Psoas muscle (tissue), 8 donors: ENCODE data around the gene RASGRF2. TPM values are rescaled to one million over a fixed set of nuclear protein-coding genes. Genes with fewer than 3 reads are reported as not detected.

Source experiments
- ATAC-seq, 4 donors: fragments of 200-7000 bp; cut with Tn5 transposase; one replicate each; pipeline ENCODE4 v1.9.1; 2020; ENCODE audit warnings: moderate library complexity in 3 of 4, mild to moderate bottlenecking in 2 of 4
- DNase-seq, 2 donors: peaks; one replicate each; pipeline ENCODE4 v3.0.0-alpha.2; 2020
- H3K27ac ChIP-seq: fragments of 200-600 bp; one replicate; pipeline ENCODE4 v1.8.0; 2022
- H3K27me3 ChIP-seq, 3 donors: fragments of 200-600 bp in 1 of 3; one replicate each; pipeline versions ENCODE4 v1.6.1 to v1.8.0; 2013 to 2022; ENCODE audit warnings: low read length in 2 of 3, mild to moderate bottlenecking in 2 of 3, moderate library complexity in 1 of 3; ENCODE audit not compliant: insufficient read depth in 3 of 3
- H3K36me3 ChIP-seq, 2 donors: fragments of 200-600 bp in 1 of 2; one replicate each; pipeline versions ENCODE4 v1.6.1 to v1.8.0; 2013 to 2022; ENCODE audit warnings: low read depth in 1 of 2, mild to moderate bottlenecking in 1 of 2, moderate library complexity in 1 of 2; ENCODE audit not compliant: insufficient read depth in 1 of 2
- H3K4me1 ChIP-seq: fragments of 200-600 bp; one replicate; pipeline ENCODE4 v1.8.0; 2022
- H3K4me3 ChIP-seq: fragments of 200-600 bp; one replicate; pipeline ENCODE4 v1.8.0; 2022; ENCODE audit warnings: mild to moderate bottlenecking
- H3K9me3 ChIP-seq: fragments of 200-600 bp; one replicate; pipeline ENCODE4 v1.8.0; 2022
- WGBS, 3 donors: extraction: QIAGEN DNeasy Blood & Tissue Kit; methylation state at CpG; one replicate each; pipeline versions ENCODE4 v1.1.6 to v1.1.7; 2013; 5-methylcytosine and 5-hydroxymethylcytosine counted together
- intact Hi-C, 2 donors: fragments of 100-400 bp; cut with DNase I; formaldehyde crosslinking; loops; one replicate each; pipeline versions ENCODE4 v1.11.0 to v1.14.2; 2022
- polyA plus RNA-seq, 3 donors: library from polyadenylated mRNA; stranded (reverse); fragments of 200-250 nt; gene quantifications; one replicate each; pipeline ENCODE4 v1.2.3, GENCODE V29; 2013
- total RNA-seq, 4 donors: library from RNA; stranded (reverse); fragmentation: NEBNext Ultra II Directional in 2 of 4; extraction: Animal tissue kit (Norgen Biotek cat#: 25700) in 2 of 4; gene quantifications; one replicate each; pipeline versions ENCODE4 v1.2.1 to v1.2.4, GENCODE V29; 2021 to 2023
- TF ChIP-seq, protein P1 (sequence below): fragments of 200-600 bp; IDR thresholded peaks from one replicate; pipeline ENCODE4 v1.8.0; 2022; ENCODE audit warnings: antibody characterized with exemption
- donor health status: healthy with polysubstance abuse.
- donor health status: DM: no; HTN: no; CAD: no; lungs with moderate emphysema.
- donor health status: Bipolar disorder and iron deficiency.
- donor health status: healthy.
- donor health status: DM: yes; HTN: yes; CAD: no.
- donor health status: DM: no; HTN: no; CAD: no.
- donor health status: DM: no; HTN: no; CAD: no.
- donor health status: DM: yes; HTN: yes; CAD: no.

The RASGRF2 gene
- total and polyA plus RNA-seq, 7 donors, result 2.0 to 6.2 (median 3.2) TPM

DNA sequence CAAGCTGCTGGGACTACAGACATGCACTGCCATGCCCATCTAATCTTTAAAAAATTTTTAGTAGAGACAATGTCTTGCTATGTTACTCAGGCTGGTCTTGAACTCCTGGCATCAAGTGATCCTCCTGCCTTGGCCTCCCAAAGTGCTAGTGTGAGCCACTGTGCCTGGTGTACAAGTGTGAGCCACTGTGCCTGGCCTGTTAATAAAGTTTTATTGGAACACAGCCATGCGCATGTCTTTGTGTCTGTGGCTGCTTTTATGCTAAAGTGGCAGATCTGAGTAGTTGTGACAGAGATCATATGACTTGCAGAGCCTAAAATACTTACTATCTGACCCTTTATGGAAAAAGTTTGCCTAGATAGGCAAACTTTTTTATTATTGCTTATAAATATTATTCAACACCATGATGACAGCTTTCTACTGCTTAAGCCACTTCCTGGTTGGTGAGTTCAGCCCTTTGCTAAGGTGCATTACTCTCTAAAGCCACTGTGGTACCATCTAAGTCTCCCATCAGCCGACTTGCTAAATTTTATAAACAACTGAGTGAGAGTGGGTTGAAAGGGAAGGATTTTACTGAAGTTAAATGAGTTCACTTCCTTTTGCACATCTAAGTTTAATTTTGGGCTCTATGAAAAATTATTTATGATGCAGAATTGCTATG is 133.5 kb downstream of the RASGRF2 start:
- no peak for ATAC-seq
- intact Hi-C loops, result no loop called here
- WGBS, 3 donors, result 68 to 93% (median 82%) methylated on average over 2 of the region's 2 CpGs

DNA sequence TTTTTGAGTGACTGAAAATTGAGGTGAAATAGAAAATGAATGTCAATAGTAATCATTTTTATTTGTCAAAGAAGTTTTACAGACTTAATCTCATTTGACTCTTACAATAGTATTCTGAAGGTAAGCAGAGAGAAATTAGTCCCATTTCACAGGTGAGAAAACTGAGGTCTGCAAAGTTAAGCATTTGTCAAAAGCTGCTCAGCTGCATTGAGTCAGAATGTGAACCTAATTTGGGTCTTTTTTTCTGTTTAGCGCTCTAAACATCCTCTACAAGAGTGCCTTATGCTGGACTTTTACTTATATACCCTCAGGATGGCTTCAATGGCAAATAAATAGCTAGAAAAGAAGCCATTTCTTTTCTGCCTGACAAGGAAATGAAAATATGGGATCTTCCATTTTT is 135.7 kb downstream of the RASGRF2 start:
- H3K27ac ChIP-seq, result no peak overlapping the region
- no peaks in the 10 kb centered on the region for H3K4me1 ChIP-seq
- ATAC-seq, result no peak
- intact Hi-C loops, result no loop called here
- no peaks in the 10 kb centered on the region for H3K9me3 ChIP-seq
- 98 to 100% (median 100%) methylated on average over 1 of the region's 1 CpG for WGBS, 3 donors
- DNase-seq, result no peak
- no peaks in the 10 kb centered on the region for H3K36me3 ChIP-seq
- TF ChIP-seq, protein P1, sequence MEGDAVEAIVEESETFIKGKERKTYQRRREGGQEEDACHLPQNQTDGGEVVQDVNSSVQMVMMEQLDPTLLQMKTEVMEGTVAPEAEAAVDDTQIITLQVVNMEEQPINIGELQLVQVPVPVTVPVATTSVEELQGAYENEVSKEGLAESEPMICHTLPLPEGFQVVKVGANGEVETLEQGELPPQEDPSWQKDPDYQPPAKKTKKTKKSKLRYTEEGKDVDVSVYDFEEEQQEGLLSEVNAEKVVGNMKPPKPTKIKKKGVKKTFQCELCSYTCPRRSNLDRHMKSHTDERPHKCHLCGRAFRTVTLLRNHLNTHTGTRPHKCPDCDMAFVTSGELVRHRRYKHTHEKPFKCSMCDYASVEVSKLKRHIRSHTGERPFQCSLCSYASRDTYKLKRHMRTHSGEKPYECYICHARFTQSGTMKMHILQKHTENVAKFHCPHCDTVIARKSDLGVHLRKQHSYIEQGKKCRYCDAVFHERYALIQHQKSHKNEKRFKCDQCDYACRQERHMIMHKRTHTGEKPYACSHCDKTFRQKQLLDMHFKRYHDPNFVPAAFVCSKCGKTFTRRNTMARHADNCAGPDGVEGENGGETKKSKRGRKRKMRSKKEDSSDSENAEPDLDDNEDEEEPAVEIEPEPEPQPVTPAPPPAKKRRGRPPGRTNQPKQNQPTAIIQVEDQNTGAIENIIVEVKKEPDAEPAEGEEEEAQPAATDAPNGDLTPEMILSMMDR, result no peak
- no peaks in the 10 kb centered on the region for H3K27me3 ChIP-seq
- H3K4me3 ChIP-seq, result no peak overlapping the region

More for the DNA sequence above, 133.5 kb downstream of the RASGRF2 start:
- Histone ChIP-seq H3K36me3 (no peaks in the 10 kb centered on the region), H3K9me3 (no peaks in the 10 kb centered on the region), H3K27ac (no peak overlapping the region), H3K4me3 (no peak overlapping the region), H3K27me3 (no peaks in the 10 kb centered on the region), H3K4me1 (no peaks in the 10 kb centered on the region)
- TF ChIP-seq, protein P1, result no peak
- no peak for DNase-seq

DNA sequence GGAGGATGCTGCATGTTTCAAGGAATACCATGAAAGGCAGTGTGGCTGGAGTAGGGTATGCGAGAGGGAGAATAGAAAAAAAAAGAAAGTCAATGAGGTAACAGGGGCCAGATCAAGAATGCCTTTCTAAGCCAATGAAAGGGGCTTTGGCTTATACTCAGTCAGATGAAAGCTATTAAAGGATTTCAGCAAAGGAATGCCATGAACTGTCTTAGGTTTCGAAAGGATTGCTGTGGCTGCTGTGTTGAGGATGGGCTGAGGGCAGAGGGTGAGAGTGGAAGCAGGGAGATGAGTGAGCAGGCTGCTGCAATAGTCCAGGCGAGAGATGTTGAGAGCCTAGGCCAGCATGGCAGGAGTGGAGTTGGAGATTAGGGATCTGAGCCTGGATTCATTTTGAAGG is 137.6 kb downstream of the RASGRF2 start:
- Histone ChIP-seq H3K27ac (no peak overlapping the region), H3K4me3 (no peak overlapping the region), H3K36me3 (no peaks in the 10 kb centered on the region), H3K27me3 (no peaks in the 10 kb centered on the region), H3K4me1 (no peaks in the 10 kb centered on the region), H3K9me3 (no peaks in the 10 kb centered on the region)
- TF ChIP-seq, protein P1, result no peak
- DNase-seq (no peak), ATAC-seq (no peak)
- WGBS, 3 donors, result 61 to 72% (median 72%) methylated on average over 3 of the region's 3 CpGs
- intact Hi-C loops, result no loop called here

DNA sequence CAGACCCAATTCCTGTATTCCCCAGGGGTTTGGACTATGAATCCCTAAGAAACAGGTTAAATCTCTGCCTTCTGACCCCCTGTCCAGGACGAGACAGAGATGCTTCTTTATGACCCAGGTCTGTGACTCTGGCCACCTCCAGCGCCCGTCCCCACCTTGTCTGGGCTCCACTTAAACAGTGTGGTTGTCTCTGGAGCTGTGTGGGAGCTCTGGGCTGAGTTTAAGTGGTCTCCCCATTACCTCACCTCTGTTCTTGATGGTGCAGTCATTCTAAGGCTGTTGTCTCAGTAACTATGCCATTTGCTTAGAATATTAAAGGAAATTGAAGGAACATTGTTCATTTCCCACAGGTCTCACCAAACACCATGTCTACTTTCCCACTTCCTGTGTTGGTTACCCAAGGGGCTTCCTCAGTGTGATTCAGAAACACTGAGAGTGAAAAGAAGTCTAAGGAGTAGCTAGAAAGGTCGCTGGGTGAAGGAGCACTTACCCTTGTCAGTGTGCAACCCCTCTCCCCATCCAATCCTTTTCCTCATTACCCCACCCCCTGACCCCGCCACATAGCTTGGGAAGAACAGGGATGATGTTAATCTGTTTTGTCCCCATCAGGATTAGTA is 145.2 kb downstream of the RASGRF2 start:
- TF ChIP-seq, protein P1, result no peak
- intact Hi-C loops, result no loop called here
- Histone ChIP-seq H3K27ac (no peak overlapping the region), H3K4me3 (no peak overlapping the region), H3K36me3 (no peaks in the 10 kb centered on the region), H3K27me3 (no peaks in the 10 kb centered on the region), H3K4me1 (no peaks in the 10 kb centered on the region), H3K9me3 (no peaks in the 10 kb centered on the region)
- 68 to 82% (median 77%) methylated on average over 5 of the region's 5 CpGs for WGBS, 3 donors
- DNase-seq (no peak), ATAC-seq (no peak)
